Thyroid gland (tissue), 4 donors: ENCODE data around the gene ST8SIA4. TPM values are rescaled to one million over a fixed set of nuclear protein-coding genes. Genes with fewer than 3 reads are reported as not detected.

Experiments
- DNase-seq, 2 donors: peaks; one replicate each; pipeline ENCODE4 v3.0.0-alpha.2; 2019
- H3K27ac ChIP-seq, 3 donors: fragments of 200-600 bp; sonication (generic); 1 replicate in 2 of 3; 2 replicates in 1 of 3; pipeline ENCODE4 v1.5.1; 2016 to 2019; ENCODE audit warnings: mild to moderate bottlenecking in 1 of 3, moderate library complexity in 1 of 3
- H3K27me3 ChIP-seq: fragments of 200-600 bp; sonication (generic); one replicate; pipeline ENCODE4 v1.5.1; 2019
- H3K36me3 ChIP-seq, 2 donors: fragments of 200-600 bp; sonication (generic); one replicate each; pipeline ENCODE4 v1.5.1; 2016 to 2019
- H3K4me1 ChIP-seq, 2 donors: fragments of 200-600 bp; sonication (generic); one replicate each; pipeline ENCODE4 v1.5.1; 2017 to 2019
- H3K4me3 ChIP-seq, 3 donors: fragments of 200-600 bp; sonication (generic); replicated peaks in 1 of 3; 1 replicate in 2 of 3; 2 replicates in 1 of 3; pipeline ENCODE4 v1.5.1; 2016; ENCODE audit warnings: mild to moderate bottlenecking in 1 of 3
- H3K9me3 ChIP-seq: fragments of 200-600 bp; sonication (generic); one replicate; pipeline ENCODE4 v1.5.1; 2017
- CTCF ChIP-seq, 6 experiments: fragments of 200-600 bp in 3 of 6; fragments of 450-650 bp in 3 of 6; sonication (generic) in 3 of 6; IDR thresholded peaks; one replicate each; pipeline ENCODE4 v1.5.1; 2016 to 2019; ENCODE audit warnings: antibody characterized with exemption in 6 of 6, mild to moderate bottlenecking in 2 of 6, inconsistent platforms in 1 of 6, moderate library complexity in 1 of 6
- POLR2A ChIP-seq, 2 donors: fragments of 450-650 bp; IDR thresholded peaks; one replicate each; pipeline ENCODE4 v1.6.1; 2017; ENCODE audit warnings: antibody characterized with exemption in 2 of 2, mild to moderate bottlenecking in 2 of 2, moderate library complexity in 1 of 2
- WGBS, 2 donors: methylation state at CpG; one replicate each; pipeline ENCODE4 v1.1.5; 2017; 5-methylcytosine and 5-hydroxymethylcytosine counted together
- intact Hi-C: fragments of 100-400 bp; cut with DNase I; formaldehyde crosslinking; loops from one replicate; pipeline ENCODE4 v1.15.1; 2023
- total RNA-seq, 4 donors: library from RNA; depleted of rRNA; stranded (reverse); fragments of >200 nt; gene quantifications; one replicate each; pipeline ENCODE4 v1.2.3, GENCODE V29; 2016

ST8SIA4 gene
- total RNA-seq, 4 donors from 2014 or later = 3.4 to 7.0 (median 4.4) TPM

GRCh38 chr5:100832252-100833230 is 70.5 kb downstream of the ST8SIA4 start:
- TF ChIP-seq POLR2A (IDR thresholded peaks at IDR 0.05) = no peak
- no peak for TF ChIP-seq CTCF (IDR thresholded peaks at IDR 0.05)
- 93 to 94% methylated on average over 6 of the region's 6 CpGs for WGBS, 2 donors
- intact Hi-C loops = no loop called here
- Histone ChIP-seq H3K4me3 (no peak overlapping the region), H3K9me3 (no peaks in the 10 kb centered on the region), H3K27ac (no peak overlapping the region), H3K36me3 (no peaks in the 10 kb centered on the region), H3K27me3 (no peaks in the 10 kb centered on the region), H3K4me1 (no peaks in the 10 kb centered on the region)
- DNase-seq = no peak

DNA sequence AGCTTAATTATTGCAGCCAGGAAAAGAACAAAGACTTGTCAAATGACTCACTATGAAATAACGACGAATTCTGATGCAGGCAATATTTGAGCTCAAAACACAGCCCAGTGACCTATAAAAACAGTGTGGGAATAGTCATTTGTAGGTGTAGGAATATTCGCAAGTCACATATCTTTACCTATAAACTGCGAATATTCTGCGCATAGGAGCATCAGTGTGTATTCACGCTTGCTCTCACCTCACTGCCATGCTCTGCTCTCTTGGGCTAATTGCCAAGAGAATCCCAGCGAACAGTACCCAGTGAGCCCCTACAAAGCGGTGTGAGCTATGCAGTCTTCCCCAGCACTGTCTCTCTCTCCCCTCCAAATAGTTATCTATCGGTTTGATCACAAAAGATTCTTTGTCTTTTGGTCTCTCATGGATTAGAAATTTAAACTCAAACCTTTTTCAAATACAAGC is 74.2 kb downstream of the ST8SIA4 start:
- intact Hi-C loops = no loop called here
- WGBS, 2 donors = 90 to 91% methylated on average over 9 of the region's 9 CpGs
- Histone ChIP-seq H3K36me3 (no peaks in the 10 kb centered on the region), H3K9me3 (no peaks in the 10 kb centered on the region), H3K27me3 (no peaks in the 10 kb centered on the region), H3K4me1 (no peaks in the 10 kb centered on the region), H3K27ac (no peak overlapping the region), H3K4me3 (no peak overlapping the region)
- DNase-seq = no peak
- no peak for TF ChIP-seq CTCF (IDR thresholded peaks at IDR 0.05)
- no peak for TF ChIP-seq POLR2A (IDR thresholded peaks at IDR 0.05)

- DNase-seq = no peak
- no peaks in the 10 kb centered on the region for H3K4me1 ChIP-seq
- no peaks in the 10 kb centered on the region for H3K36me3 ChIP-seq
- intact Hi-C loops = no loop called here
- 40 to 48% methylated on average over 7 of the region's 7 CpGs for WGBS, 2 donors
- no peak overlapping the region for H3K27ac ChIP-seq
- no peak overlapping the region for H3K4me3 ChIP-seq
- no peaks in the 10 kb centered on the region for H3K9me3 ChIP-seq
- H3K27me3 ChIP-seq = no peaks in the 10 kb centered on the region
- TF ChIP-seq CTCF (IDR thresholded peaks at IDR 0.05) (no peak), POLR2A (IDR thresholded peaks at IDR 0.05) (no peak)
Measured at GRCh38 chr5:100828071-100828897, 74.8 kb downstream of the ST8SIA4 start.

DNA sequence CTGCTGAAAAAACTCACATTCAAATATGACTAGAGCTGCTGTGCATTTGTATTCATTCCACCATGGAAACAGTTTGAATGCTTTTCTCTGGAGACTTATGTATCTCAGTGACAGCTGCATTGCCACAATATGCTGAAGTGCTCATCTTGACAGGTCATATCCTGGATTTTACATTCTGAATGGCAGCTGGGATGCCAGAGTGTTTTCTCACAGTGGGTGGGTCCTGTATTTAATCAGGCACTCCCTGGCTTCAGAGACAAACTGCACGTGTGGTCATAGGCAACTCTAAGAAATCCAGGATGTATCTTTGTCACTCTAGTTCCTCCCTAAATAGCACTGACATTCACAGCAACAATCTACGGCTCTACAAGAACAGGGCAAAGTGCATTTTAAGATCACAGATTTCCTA is 75.6 kb downstream of the ST8SIA4 start:
- Histone ChIP-seq H3K4me1 (no peaks in the 10 kb centered on the region), H3K27ac (no peak overlapping the region), H3K36me3 (no peaks in the 10 kb centered on the region), H3K4me3 (no peak overlapping the region), H3K9me3 (no peaks in the 10 kb centered on the region), H3K27me3 (no peaks in the 10 kb centered on the region)
- intact Hi-C loops = no loop called here
- TF ChIP-seq CTCF (IDR thresholded peaks at IDR 0.05) (no peak), POLR2A (IDR thresholded peaks at IDR 0.05) (no peak)
- WGBS, 2 donors = 43 to 54% methylated on average over 2 of the region's 2 CpGs
- no peak for DNase-seq
